Hematopoietic multipotent progenitor cell treated with erythropoietin and hydrocortisone succinate and interleukin-3 and kit ligand, for 17 days (in vitro differentiated cells): ENCODE data around the gene DCAF16.

Experiments
- DNase-seq: peaks from one replicate; pipeline ENCODE4 v3.0.0-alpha.2; 2015; ENCODE audit warnings: low spot score

The DCAF16 gene

DNA sequence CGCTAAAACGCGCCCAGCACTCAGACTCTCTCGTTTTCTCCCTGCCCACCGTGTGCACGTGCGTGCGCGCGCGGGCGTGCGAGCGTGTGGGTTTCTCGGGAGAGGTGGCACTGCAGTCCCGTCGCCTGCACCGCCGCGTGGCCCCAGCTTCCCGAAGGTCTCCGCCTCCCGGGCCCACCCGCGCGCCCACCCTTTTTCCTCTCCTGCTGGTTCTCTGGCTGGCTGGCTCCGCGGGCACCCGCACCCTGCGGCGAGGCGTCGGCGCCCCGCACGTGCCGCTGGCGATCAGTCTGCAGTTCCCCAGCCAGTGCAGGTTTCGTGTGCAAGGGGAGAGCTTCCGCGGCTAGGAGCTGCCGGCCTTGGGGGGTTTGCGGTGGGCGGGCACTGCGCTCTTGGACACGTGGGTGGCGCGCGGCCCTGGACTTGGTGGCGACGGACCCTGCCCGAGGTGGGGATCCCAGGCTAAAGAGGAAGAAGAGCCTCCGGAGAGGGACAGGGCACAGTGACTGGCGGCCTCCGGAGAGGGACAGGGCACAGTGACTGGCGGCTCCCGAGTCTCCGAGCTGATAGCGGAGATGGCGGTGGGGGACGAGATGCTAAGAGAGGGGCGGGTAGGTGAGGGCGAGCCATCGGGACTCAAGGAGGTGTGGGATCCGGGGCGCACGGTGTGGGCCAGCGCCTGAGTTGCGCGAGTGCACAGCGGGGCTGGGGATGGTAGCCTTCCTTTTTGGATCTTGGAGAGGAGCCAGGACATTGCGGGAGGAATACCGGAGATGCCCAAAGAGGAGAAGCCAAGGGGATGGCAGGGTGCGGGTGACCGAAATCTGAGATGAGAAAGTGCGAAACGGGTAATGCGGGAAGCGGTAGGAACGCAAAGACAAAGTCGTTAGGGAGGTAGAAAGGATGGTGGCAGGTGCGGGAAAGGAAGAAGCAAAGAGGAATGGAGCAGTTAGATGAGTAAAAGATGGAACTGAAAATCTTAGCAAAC lies 29.0 kb downstream of the DCAF16 start, which contains the start of gene FAM184B:
Gene FAM184B (minus strand): TSS at position 322 of the 988 bp plus-strand sequence. CDS start 322 bp downstream, outside the sequence.
- DNase-seq: no peak

DNA sequence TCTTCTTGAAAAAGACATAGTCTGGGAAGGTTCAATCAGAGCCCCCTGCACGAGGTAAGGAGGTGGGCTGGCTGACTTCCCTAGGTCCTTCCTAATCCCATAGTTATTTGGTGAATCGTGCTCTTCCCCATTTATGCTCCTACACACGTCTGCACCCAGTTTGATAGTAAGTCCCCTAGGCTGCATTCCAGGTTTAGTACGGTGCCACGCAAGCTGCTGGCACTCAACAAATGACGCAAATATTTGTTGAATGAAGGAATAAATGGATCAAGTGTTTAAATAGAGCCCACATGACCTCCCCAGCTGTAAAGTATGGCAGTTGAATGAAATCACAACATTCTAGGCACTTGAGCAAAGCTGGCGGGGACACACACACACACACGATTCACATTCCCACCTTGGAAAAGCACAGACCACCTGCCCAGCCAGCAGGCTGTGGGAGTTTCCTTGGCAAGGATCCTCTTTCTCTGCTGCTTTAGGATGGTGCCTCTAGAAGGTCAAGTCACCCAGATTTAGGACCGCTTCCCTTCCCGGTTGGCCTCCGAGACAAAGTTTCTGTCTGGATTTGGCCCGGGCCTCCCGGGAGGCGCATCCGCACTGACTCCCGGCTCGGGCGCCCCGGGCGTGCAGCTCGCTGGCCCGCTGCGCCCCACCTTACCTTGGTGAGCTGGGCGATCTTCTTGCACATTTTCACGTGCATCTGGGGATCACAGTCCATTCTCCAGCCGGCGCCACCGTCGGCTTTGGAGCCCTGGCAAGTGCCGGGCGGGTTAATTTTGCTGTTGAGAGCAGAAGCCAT lies 29.9 kb downstream of the DCAF16 start:
- DNase-seq: no peak

DNA sequence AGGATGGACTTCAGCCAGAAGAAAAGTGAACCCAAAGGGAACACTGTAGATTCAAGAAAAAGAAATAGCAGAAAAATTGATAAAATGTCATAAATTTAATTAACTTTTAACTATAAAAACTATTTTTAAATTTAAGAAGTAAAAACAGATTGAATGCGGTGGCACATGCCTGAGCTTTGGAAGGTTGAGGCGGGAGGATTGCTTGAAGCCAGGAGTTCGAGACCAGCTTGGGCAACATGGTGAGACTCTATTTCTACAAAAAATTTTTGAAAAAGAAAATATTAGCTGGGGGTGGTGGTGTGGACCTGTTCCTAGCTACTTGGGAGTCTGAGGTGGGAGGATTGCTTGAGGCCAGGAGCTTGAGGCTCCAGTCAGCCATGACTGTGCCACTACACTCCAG lies 32.1 kb downstream of the DCAF16 start:
- no peak for DNase-seq

- no peak for DNase-seq
Observed at GRCh38 chr4:17773135-17773698, 37.3 kb downstream of the DCAF16 start.

DNA sequence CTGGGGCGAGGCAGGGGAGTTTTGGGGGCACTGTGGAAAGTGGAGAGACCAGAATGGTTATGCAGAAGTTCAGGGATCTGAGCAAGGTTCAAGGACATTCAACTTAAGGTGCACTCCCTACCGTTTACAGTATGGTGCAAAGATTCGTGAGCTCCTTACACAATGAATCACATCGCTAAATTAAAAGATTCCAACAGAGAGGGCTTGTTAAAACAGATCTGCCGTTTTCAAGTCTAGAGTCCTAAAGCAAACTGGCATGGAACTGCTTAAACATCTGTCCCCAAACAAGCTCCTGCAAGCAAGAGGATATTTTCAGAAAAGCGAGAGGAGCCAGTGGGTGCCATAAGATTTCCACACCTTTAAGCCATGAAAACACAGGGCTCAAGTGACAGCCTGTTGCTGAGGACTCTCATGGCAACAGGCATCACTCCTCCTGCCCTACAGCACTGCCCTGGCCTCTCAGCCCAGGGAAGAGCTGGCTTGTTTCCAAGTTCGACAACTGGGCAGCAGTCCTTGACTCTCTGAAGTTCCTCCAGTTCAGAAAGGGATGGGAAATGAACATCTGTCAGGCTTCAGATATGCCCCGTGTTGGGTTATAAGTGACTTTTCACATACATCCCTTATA lies 39.2 kb downstream of the DCAF16 start:
- DNase-seq: no peak

- no peak for DNase-seq
Observed at GRCh38 chr4:17770845-17771244, 39.7 kb downstream of the DCAF16 start.

- no peak for DNase-seq
Observed at GRCh38 chr4:17769406-17770174, 41.0 kb downstream of the DCAF16 start.

GRCh38 chr4:17766826-17767458 lies 43.6 kb downstream of the DCAF16 start:
- DNase-seq: no peak

DNA sequence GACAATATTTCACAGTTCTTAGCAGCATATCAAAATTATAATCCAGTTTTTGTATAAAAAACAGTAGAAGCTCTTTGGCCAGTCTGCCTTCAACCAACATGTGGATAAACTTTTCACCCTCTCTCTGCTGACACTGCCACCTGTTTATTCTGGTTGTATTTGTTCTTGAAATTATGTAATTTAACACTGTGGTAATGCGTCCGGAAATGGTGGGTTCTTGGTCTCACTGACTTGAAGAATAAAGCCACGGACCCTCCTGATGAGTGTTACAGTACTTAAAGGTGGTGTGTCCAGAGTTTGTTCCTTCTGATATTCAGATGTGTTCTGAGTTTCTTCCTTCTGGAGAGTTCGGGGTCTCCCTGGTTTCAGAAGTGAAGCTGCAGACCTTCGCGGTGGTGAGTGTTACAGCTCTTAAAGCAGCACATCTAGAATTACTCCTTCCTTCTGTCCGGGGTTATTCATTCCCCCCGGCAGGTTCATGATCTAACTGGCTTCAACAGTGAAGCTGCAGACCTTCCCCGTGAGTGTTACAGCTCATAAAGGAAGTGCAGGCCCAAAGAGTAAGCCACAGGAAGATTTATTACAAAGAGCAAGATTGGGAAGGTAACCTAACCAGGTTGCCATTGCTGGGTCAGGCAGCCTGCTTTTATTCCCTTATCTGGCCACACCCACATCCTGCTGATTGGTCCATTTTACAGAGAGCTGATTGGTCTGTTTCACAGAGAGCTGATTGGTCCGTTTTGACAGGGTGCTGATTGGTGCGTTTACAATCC lies 44.9 kb downstream of the DCAF16 start:
- DNase-seq: no peak

DNA sequence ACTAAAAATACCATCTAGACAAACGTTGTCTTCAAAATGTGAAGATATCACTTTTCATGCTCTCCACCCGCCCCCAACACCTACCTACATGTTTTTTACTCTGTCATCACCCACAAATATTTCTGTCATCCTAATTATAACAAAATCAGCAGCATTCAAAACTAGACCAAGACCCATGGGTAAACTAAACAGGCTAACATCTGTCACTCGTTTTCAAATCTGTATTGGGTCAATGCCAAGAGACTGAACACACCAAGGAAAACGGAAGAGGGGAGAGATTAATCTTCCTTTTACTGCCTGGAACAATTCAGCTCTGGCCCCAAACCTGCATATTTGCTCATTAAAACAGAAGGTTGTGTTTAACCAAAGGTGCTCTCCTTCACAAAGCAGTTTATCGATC lies 46.6 kb downstream of the DCAF16 start:
- DNase-seq: no peak

DNA sequence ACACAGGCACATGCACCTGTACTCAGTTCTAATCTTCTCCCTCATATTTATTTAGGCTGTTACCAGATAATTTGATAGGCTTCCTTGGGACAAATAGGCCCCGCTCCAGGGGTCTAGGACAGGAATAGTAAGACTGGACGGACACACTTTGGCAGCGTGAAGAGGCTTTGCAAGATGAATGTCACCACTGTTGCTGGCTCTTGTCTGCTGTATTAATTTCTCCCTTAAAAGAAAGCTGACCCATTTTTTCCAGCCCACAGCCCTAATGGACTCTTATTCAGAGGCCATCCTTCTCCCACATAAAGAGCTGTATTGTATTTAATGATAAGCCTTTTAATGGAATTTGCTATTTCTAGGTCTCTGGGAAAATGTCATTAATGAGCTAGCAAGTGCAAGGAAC lies 47.1 kb downstream of the DCAF16 start:
- no peak for DNase-seq

DNA sequence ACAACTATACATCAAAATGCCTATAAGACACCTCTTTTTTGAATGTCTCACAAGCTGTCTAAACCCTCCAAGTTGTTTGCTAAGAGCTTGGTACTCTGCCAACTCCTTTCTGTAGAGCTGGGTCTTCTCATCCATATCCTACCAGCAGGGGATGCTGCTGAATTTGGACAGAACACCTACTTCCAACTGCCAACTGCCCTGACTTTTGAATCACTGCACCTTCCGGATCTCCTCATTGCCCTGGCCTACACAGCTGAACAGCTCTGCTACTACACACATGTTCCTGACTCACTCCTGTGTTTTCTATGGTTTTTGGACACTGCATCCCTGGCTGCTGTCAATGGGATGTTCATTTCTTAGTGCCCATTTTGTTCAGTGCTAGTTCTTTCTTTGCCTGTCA lies 47.8 kb downstream of the DCAF16 start:
- DNase-seq: no peak

DNA sequence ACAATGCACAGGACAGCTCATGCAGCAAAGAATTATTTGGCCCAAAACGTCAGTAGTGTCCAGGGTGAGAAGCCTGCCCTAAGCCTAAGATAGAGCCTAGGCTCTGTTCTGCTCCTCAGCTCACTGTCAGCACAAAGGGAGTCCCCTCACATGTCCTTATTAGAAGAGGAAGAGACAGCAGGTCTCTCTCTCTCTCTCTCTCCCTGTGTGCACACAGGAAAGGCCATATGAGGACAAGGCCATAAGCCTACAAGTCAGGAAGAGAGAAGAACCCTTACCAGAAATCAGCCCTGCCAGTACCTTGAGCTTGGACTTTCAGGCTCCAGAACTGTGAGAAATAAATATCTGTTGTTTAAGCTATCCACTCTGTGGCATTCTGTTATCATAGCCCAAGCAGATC lies 49.5 kb downstream of the DCAF16 start:
- DNase-seq: no peak

GRCh38 chr4:17760626-17761025 lies 49.9 kb downstream of the DCAF16 start:
- DNase-seq: no peak

- no peak for DNase-seq
Observed at GRCh38 chr4:17758485-17758884, 52.1 kb downstream of the DCAF16 start.

GRCh38 chr4:17757621-17758020 lies 52.9 kb downstream of the DCAF16 start:
- no peak for DNase-seq

DNA sequence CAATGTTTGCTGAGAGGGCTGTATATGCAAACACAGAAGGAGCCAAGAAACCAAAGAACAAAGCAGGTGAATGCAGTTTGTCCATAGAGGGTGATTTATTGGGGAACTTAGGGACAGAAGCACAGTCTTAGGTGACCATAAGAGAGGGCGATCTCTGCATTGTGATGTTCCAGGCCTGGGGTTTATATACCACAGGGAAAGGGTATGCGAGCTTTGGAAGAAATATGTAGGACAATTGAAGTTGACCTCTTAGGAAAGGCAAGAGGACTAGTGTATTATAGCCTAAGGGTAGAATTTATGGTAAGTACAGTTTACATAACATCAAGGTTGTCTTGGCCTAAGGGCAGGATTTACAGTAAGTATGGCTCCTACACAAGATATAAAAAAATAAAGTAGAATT lies 56.9 kb downstream of the DCAF16 start:
- DNase-seq: no peak
